HG02798 (cell line): ENCODE results near the gene NDUFB10.
"Not testable (repeated sequence)": the region's sequence is repeated elsewhere in the genome, so short reads cannot be mapped to it uniquely, and the experiment has no call there.

ENCODE experiments used
- ATAC-seq: cut with Tn5 transposase; IDR thresholded peaks from one replicate; pipeline ENCODE4 v1.9.1; 2021; ENCODE audit warnings: mild to moderate bottlenecking; ENCODE audit not compliant: unreplicated experiment, poor library complexity

The NDUFB10 gene

DNA sequence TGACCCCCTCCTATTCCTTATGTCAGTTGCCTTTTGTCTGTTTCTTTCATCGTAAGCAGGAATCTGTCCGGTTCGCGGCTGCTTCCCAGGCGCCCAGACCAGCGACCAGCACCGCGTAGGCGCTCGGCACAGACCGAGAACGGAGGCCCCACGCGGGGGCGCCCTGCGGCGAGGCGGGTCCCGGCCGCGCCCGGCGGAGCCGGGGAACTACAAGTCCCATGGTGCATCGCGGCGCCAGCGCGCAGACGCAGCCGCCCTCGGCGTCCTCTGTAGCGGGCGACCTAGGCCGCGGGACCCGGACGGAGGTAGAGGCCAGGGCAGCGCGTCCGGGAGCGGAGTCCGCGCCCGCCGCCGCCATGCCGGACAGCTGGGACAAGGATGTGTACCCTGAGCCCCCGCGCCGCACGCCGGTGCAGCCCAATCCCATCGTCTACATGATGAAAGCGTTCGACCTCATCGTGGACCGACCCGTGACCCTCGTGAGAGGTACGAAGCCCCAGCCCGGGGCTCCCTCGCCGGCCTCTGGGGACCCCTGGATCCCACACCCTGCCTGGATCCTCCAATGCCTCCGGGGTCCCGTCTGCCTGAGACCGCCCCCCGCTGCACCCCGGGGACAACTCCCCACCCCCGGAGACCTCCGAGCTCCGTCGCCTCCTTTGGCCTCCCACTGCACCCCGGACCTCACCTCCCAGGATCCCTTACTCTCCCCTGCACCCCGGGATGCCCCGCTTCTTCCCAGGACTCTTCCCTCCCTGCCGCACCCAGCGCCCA is at the start of gene NDUFB10:
Gene NDUFB10, plus strand, starts transcription at position 270 of the 771 bp plus-strand sequence. Its CDS starts 87 bp downstream, at position 357.
- peak; percentile 81 for ATAC-seq

DNA sequence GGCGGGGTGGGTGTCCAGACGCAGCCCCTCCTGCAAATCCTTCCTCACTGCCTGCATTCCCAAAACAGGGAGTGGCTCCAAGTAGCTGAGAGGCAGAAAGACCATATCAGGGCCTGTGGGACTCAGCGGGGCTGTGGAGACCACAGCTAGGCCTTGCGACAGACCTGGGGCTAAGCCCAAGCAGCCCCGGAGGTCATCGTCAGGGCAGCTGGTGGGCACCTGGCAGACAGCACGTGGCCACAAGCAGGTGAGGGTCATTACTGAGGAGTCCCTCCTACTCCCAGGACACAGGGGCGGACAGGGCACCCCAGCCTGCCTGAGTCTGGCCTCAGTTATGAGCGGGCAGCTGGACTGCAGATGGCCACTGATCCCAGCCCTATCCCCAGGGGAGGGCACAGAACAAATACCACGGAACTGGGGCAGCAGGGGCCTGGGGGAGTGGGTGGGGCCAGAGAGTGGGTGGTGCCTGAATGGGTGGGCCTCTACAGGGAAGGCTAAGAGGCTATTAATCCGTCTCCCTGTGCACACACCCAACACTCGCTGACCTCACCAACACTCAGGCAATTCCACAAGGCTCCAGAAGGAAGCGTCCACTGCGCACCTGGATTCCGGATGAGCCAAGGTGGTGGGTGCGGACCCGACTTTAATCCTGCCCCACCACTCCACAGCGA is 49.6 kb upstream of the NDUFB10 start:
- no peak for ATAC-seq

DNA sequence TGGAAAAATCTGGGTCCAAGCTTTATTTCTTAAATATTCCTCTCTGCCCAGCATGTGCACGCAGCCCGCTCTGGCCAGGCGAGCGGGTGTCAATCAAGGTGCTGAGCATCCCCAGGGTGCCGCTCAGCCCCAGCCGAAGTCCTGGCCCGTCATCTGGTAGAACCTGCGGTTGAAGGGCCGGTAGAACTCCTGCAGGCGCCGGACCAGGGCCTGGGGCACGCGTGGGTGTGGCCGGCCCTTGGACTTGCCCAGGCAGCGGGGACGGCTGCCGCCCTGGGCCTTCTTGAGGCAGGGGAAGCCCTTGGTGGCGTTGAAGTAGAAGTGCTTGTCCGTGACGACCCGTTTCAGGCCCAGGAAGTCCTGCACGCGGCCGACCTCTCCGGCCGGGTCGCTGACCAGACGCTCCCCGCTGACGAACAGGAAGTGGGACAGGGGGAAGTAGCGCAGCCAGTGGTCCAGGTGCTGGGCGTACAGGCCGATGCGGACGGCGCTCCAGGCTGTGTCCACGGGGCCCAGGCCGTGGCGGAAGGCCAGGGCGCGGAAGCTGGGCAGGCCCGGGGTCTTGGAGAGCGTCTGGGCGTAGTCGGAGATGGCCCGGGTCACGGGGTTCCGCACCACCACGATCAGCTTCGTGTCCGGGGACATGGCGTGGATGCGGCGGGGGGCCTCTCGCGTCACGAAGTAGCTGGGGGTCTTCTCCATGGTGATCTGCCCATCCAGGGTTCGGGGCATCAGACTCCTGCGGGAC is 47.7 kb upstream of the NDUFB10 start:
- ATAC-seq, result no peak

DNA sequence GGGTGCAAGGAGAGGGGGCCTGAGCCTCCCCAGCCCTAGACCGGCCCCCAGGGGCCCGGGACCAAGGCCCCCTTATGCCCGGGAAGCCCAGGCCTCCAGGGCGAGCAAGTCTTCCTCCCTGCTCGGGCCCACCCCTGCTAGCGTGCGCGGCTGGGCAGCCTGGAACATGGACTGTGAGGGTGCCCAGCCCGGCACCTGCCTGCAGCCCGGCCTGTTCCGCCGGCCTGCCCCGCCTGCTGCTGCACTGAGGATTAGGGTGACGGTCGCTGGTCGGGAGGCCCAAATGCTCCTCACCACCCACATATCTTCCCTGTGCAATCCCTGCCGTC is 47.2 kb upstream of the NDUFB10 start:
- no peak for ATAC-seq

DNA sequence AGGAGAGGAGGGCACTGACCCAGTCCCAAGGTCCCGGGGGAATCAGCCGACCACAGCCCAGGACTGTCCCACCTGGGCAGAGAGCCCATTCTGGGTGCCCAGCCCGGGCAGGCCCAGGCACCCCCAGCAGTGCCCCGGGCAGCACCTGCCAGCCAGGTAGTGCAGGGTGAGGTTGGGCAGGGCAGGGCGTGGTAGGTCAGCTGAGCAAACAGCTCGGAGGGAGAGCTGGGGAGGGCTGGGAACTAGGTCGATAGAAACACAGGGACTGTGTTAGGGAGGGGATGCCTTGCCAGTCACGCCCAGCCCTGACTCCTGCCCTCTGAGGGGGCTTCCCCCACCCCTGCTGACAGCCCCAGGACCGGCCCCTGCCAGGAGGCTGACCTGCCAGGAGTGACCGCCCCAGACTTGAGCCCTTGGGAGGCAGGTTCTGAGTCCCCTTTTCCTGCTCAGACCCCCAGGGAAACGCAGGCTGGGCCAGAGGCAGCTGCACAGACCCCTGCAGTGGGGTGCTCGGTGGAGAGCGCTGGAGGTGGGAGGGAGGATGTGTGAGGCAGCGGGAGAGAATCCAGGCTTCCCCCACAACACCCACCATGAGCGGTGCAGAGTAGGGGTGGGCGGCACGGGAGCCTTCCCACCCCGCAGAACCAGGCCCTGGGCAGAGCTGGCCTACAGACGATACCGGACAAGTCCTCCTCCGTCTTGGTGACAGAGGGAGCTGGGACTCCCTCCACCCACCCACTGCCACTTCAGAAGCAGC is 45.8 kb upstream of the NDUFB10 start:
- no peak for ATAC-seq

DNA sequence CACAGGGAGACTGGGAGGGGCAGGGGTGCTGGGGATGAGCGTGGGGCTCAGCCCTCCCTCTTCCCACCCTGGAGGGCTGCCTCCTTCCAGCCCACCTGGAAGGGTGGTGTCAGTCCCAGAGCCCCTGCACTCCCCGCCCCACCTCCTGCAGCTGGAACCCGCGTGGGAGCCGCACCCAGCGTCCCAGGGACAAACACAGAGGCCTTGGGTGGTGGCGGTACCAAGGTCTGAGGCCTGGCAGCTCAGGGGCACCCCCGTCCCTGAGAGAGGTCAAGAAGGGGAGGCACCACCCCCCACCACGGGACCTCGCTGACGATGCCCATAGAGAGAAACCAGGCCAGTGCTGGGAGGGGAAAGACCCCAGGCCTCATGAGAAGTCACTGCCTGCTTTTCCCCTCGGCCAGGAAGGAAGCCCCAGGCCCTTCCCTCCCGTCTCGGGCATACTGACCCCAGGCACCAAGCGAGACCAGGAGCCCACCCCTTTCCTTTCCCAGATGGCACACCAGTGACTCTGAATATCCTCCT is 45.2 kb upstream of the NDUFB10 start:
- ATAC-seq, result no peak

DNA sequence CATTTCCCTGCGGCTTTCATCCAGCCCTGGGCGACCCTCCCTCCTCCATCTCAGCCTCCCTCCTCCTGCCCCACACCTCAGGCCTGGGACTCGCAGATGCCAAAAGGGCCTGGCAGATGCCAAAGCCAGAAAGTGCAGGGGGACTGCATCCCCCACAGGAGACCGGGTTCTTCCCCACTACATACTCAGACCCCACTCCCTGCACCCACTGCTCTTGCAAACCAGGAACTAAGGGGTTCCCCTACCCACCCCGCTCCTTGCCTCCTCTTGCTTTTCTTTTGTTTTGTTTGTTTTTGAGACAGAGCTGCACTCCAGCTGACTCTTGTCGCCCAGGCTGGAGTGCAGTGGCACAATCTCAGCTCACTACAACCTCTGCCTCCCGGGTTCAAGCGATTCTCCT is 44.4 kb upstream of the NDUFB10 start:
- ATAC-seq, result no peak

DNA sequence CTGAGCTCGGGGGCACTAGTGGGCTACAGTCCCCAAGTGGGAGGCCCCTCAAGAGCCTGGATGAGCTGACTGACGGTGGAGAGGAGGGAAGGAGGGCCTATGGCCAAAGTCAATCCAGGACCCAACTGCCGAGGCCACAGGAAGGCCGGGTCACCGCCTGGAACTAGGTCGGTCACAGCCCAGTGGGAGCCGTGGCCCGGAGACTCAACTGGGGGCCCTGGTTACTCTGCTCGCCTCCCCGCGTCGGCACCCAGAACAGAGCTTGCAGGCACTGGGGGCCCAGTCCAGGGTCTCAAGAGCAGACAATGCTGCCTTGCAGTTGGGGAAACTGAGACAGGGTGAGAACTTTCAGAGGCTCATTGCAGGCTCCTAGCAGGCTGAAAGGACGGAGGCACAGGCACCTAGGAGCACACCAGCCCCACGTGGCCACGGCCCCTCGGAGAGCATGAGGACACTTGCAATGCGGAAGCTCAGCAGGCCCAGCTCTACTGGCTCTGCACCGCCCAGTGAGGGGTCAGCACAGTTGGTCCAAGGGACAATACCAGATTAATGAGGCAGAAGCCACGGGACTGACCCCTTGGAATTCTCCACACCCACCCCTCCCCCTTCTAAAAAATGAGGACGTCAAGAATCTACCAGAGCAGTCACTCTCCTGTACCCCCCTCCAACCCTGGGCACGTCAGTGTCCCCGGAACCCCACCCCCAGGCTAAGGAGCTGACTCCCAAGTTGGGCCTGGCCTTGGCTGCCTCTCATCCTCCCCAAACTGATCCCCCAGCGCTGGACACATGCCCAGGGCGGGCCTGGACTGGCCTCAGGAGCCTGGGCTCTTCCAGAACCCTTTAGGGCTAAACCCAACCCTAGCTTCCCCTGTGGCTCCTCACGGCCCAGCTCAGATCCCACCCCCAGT is 43.4 kb upstream of the NDUFB10 start:
- ATAC-seq, result no peak

DNA sequence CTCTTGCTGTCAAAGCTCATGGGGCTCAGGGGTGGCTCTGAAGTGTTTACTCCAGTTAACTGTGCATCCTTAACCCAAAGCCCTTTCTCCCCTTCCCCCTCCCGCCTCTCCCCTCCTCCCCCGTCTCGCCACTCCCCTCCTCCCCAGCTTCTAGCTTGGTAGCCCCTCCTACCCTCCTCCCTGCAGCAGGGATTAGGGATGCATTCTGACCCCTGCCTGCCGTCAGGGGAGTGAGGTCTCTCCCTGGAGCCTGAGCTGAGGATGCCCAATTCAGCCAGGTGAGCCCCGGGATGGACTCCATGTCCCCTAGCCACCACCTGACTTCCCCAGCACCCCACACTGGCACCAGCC is 42.7 kb upstream of the NDUFB10 start:
- ATAC-seq, result no peak

DNA sequence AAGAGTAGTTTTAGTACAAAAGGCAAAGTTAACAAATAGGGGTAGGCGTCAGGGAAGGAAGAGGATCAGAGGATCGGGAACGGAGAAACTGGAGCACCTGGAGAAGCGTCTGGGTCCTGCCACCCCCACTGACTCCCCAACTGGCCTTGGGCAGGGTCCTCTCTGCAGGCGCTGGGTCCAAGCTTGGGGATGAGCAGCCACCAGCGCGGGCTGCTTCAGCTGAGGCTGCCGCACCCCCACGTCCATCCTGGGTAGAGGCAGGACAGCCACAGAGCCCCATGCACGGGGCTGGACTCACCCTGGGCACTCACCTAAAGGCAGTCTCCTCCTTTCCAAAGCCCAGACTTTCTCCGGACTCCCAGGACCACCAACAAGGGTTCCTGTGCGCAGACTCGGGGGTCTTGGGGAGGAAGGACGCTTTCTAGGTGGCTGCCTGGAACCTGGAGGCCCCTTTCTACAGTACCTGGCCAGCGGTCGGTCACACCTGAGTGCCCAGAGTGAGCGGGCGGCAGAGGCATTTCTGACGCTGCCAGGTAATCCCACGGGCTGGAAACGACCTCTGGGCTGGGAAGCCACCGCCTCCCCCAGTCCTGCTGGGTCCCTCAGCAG is 42.2 kb upstream of the NDUFB10 start:
- ATAC-seq, result no peak

DNA sequence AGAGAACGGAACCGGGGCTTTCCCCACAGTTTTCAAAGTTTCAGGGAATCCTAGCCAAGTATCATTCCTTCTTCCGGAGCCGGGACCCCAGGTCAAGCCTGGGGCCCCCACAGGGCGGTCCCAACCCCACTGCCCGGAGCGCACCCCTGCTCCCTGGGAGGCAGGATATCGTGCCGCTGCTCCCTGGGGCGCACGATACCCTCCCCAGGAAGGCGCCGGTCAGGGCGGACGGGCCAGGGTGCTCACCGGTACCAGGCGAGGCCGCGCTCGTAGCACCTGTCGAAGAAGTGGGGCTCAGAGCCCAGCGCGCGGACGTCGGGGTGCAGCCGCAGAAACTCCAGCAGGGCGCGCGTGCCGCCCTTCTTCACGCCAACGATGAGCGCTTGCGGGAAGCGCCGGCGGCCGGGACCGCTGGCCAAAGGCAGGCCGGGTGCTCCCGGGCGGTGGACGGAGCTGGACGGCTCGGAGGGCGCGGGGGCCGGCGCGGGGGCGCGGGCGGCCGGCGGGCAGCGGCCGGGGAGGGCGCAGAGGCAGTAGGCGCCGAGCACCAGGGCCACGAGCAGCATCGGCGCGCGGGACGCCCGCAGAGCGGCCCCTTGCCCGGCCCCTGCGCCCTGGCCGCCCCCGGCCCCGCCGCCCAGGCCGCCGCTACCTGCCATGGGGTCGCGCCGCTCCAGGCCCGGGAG is 41.5 kb upstream of the NDUFB10 start:
- ATAC-seq, result no peak

DNA sequence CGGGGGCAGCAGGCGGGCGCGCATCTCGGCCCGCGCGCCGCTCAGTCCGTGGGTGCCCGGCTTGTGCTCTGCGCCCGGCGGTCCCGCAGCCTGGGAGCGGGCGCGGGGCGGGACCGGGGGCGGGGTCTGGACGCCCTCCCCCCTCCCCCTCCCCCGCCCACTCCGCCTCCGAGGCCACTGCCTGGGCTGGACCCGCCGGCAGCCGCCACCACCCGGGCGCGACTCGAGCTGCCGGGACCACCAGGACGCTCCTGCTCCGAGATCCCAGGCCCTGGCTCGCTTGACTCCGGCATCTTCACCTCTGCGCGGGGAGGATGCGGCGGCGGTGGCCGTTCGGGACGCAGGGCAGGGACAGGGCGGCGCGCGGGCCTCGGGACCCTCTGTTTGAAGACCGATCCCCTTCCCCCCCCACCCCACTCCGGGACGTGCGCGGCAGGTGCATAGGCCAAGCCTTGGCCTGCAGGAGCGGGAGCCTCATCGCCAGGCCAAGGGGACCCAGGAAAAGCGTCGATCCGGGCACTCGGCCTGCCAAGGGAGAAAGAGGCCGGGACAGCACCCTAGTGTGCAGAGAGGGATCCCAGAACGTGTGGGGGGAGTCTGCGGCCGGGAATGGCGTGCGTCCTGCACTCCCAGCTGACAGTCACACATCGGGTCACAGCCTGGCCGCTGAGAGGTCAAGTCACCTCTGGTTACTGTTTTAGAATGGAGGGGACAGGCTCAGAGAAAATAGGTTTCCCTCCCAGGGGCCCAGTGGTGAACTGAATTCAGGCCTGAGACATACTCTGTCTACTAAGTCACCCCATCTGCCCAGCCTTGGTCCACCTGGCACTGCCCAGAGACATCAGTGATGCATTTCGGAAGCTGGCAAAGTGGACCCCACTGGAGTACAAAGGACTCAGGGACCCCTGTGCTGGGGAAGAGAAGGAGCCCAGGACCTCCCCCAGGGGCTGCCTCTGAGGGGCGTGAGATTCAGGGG is 40.7 kb upstream of the NDUFB10 start, which contains the start of gene HS3ST6:
Gene HS3ST6, minus strand, starts transcription at position 65 of the 976 bp plus-strand sequence. CDS start 92 bp downstream, outside the sequence.
- ATAC-seq, result no peak

DNA sequence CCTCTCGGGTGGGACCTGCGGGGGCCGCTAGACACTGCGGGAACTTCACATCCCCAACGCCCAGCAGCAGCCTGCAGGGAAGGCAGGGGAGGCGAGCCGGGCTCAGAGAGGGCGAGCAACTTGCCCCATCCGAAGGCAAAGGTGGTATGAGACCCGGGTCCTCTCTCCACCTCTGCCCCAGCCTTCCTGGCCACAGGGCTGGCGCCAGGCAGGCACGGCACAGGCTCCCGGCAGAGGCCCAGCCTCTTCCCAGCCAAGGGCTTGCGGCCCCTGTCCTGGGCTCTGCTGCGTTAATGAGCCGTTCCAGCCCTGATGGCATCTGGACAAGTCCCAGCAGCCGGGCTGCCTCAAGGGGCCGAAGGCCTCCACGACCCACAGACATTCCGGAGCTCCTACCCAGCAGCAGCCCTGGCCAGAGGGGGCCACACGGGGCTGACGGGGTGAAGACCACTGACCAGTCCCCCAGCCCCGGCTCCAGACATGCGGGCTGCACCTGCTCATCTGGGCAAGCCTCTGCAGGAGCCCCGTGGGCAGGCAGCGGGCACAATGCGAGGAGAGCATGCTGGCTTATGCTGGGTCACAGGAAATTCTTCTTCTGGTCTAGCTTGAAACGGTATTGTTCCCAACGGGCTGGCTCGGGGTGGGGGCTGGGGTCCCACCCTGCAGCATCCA is 39.9 kb upstream of the NDUFB10 start:
- ATAC-seq, result no peak

DNA sequence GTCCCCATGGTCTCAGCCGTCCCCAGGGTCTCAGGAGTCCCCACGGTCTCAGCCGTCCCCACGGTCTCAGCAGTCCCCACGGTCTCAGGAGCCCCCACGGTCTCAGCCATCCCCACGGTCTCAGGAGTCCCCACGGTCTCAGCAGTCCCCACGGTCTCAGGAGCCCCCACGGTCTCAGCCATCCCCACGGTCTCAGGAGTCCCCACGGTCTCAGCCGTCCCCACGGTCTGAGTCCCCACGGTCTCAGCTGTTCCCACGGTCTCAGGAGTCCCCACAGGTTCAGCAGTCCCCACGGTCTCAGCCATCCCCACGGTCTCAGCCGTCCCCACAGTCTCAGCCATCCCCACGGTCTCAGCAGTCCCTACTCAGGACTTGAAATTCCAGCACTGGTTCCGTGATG is 39.2 kb upstream of the NDUFB10 start:
- ATAC-seq, result not testable (repeated sequence)

DNA sequence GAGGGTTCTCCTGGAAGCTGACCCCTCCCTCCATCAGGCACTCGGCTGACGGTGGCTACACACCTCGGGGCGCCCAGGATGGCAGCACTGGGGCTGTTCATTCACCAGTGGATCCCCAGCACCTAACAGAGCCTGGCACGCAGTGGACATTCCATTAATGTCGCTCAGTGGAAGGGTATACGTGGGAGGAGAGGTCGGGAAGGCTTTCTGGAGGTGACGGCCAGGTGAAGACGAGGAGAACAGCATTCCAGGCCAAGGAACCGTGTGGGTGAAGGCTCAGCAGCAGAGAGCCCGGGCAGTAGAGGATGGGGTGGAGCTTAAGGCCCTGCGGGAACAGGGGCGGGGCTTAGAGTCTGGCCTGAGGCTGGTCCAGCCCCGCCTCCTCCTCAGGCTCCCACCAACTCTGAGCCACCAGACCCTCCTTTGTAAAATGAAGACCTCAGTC is 38.6 kb upstream of the NDUFB10 start:
- no peak for ATAC-seq

DNA sequence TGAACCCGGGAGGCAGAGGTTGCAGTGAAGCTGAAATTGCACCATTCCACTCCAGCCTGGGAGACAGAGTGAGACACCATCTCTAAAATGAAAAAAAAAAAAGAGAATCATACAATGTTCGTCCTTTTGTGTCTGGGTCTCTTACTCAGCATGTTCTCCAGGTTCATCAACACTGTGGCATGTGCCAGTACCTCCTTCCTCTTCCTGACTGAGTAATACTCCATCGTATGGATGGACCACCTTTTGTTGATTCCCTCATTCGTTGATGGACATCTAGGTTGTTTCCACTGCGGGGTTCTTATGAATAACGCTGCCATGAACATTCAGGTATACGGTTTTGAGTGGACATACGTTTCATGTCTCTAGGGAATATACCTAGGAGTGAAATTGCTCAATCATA is 37.0 kb upstream of the NDUFB10 start:
- ATAC-seq, result no peak
